ENCODE measurements around the gene GRAMD4.

Gene GRAMD4

DNA sequence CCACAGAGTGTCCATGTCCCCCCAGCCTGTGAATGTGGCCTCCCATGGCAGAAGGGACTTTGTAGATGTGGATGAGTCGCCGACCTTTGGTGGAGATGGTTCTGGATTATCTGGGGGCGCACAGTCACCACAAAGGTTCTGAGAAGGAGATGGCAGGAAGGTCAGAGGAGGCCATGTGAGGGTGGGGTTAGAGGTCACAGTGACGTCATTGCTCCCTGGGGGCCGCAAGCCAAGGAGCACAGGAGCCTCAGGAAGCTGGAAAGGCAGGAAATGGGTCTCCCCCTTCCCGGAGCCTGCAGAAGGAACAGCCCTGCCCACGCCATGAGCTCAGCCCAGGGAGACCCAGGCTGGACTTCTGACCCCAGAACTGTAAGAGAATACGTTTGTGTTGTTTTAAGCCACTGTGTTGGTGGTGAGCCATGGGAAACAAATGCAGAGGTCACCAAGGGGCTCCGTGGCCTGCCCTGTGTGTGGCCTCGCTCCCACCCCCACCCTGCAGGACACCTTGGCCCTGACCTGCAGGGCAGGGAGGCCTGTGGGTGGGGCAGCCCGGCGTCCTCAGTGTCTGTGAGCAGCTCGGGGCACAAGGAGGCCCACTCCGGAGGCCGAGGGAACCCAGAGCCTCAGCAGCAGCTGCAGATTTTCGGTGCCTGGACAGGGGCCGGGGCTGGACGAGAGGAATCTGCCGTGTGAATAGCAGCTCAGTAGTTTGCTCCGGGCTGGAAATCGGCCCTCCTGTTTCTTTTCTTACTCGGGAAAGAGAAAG lies 32.1 kb downstream of the GRAMD4 start:
- TF ChIP-seq, protein P1, sequence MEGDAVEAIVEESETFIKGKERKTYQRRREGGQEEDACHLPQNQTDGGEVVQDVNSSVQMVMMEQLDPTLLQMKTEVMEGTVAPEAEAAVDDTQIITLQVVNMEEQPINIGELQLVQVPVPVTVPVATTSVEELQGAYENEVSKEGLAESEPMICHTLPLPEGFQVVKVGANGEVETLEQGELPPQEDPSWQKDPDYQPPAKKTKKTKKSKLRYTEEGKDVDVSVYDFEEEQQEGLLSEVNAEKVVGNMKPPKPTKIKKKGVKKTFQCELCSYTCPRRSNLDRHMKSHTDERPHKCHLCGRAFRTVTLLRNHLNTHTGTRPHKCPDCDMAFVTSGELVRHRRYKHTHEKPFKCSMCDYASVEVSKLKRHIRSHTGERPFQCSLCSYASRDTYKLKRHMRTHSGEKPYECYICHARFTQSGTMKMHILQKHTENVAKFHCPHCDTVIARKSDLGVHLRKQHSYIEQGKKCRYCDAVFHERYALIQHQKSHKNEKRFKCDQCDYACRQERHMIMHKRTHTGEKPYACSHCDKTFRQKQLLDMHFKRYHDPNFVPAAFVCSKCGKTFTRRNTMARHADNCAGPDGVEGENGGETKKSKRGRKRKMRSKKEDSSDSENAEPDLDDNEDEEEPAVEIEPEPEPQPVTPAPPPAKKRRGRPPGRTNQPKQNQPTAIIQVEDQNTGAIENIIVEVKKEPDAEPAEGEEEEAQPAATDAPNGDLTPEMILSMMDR (IDR thresholded peaks at IDR 0.05; ENCODE audit: low read depth, low read length): no peak
- H3K4me3 ChIP-seq (ENCODE audit: low read depth, low read length): no peak overlapping the region

DNA sequence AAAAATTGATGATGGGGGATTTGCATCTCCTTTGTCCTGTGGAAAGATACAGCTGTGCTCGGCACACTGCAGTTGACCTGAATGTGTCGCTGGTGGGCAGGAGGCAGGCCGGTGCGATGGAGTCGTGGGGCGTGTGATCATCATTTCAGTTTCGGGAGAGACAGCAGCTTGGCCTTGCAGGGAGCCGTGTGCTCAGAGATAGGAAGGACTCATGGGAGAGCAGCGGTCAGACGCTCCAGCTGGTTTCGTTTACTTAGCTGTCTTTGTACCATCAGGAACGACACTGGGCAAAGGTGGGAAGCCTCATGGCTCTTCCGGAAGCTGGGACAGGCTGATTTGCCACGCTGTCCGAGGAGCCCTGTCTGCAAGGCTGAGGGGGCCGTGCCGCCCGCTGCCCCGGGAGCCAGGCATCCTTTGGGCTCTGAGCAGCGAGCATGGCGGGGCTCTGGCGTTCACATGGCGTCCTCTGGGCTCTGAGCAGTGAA lies 32.7 kb downstream of the GRAMD4 start:
- no peak overlapping the region for H3K4me3 ChIP-seq (ENCODE audit: low read depth, low read length)
- TF ChIP-seq, protein P1 (IDR thresholded peaks at IDR 0.05; ENCODE audit: low read depth, low read length): no peak

DNA sequence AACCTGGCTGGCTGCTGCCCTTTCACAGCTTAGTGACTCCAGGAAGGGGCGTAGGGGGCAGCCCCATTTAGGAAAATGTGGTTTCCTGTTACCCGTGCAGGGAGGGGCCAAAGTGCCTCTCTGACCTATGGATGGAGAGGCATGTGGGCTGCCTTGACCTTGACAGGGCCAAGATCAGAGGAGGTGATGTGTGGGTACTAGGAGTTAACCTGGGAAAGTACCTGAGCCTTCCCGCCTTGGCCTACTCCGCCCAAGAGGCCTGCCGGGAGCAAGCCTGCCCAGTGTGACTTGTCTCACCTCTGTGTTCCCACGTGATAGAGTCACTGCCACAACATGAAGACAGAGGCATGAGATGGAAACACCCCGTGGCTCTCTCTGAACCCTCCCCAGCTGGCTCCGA lies 33.4 kb downstream of the GRAMD4 start:
- TF ChIP-seq, protein P1 (IDR thresholded peaks at IDR 0.05; ENCODE audit: low read depth, low read length): no peak
- H3K4me3 ChIP-seq (ENCODE audit: low read depth, low read length): no peak overlapping the region

DNA sequence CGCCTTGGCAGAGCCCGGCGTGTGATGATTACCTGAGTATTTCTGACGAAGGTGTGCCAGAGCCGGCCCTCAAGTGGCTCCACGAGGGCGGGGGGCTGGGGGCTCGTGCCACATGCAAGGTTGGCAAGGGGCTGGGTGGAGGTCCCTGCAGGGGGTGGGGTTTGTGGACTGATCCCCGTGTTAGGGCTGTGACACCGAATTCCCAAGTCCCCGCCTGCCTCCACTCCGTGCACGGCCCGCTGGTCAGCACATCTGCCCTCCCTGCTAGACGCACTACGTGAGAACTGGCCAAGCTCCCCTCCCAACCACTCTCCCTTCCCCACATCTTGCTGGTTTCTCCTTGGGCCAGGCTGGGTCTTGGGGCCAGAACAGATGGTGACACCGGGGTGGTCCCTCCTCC lies 34.2 kb downstream of the GRAMD4 start:
- no peak overlapping the region for H3K4me3 ChIP-seq (ENCODE audit: low read depth, low read length)
- TF ChIP-seq, protein P1 (IDR thresholded peaks at IDR 0.05; ENCODE audit: low read depth, low read length): no peak

DNA sequence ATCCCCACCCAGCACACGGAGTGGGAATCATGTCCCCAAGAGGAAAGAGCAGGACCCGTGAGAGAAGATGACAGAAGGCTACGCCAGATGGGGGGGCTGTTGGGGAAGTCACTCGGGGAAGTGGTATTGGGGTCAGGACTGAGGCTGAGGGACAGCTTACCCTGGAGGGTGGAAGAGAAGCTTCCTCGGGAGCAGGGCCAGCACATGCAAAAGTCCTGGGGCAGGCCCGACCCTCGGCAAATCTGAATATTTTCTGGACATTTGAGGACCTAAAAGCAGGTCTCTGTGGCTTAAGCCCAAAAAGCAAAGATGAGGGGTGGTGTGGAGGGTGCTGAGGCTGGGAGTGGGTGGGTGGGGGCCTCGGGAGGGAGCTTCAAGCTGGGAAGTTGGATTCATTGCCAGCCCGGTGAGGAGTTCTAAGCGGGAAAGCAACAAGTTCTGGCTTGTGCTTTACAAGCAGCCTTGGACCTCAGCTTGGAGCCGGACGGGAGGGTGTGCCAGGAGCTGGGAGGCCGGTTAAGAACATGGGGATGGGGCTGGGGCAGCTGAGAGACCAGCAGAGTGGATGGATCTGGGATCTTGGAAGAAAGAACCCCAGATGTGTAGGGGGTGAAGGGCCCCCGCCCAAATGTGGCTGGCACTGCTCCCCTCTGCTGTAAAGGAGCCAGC lies 34.9 kb downstream of the GRAMD4 start:
- no peak overlapping the region for H3K4me3 ChIP-seq (ENCODE audit: low read depth, low read length)
- TF ChIP-seq, protein P1 (IDR thresholded peaks at IDR 0.05; ENCODE audit: low read depth, low read length): no peak

DNA sequence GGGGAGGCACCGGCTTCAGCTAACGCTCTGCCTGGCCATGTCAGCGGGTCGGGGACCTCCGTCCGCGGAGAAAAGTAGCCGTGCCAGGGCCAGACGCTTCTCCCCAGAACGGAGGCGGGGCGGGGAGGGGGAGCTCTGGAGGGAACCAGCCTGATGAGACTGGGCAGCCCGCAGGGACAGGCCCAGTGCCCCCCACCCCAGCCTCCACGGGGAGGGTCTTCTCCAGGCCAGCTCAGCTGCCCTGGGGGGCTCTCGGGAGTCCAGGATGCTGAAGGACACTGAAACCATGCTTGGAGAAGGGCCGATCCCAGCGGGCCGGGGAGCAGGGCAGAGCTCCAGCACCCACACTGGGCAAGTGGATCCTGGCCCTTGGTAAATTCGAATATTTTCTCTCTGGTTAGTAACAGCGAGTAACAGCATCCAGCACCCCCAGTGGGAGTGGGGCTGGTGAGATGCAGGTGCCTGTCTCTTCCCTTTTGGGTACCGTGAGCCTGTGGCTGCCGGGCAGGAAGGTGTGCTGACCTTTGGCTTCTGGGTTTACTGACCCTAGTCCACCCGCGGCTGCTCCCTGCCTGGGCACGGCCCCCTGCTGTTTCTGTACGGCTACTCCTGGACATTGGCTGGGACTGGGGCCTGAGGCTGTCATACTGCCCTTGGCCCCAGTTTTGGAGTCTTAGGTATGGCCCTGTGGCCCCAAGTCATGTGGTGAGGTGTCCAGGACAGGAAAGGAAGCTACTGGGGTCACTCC lies 35.8 kb downstream of the GRAMD4 start:
- TF ChIP-seq, protein P1 (IDR thresholded peaks at IDR 0.05; ENCODE audit: low read depth, low read length): no peak
- no peak overlapping the region for H3K4me3 ChIP-seq (ENCODE audit: low read depth, low read length)
